ENCODE data around the gene PXDC1.
"Not testable (repeated sequence)": the region's sequence is repeated elsewhere in the genome, so short reads cannot be mapped to it uniquely, and the experiment has no call there.

Gene PXDC1

GRCh38 chr6:3784423-3784822 lies 32.9 kb upstream of the PXDC1 start:
- in situ Hi-C loops (cut with HindIII; ENCODE audit: low sequenced_read_pairs), result no loop called here

DNA sequence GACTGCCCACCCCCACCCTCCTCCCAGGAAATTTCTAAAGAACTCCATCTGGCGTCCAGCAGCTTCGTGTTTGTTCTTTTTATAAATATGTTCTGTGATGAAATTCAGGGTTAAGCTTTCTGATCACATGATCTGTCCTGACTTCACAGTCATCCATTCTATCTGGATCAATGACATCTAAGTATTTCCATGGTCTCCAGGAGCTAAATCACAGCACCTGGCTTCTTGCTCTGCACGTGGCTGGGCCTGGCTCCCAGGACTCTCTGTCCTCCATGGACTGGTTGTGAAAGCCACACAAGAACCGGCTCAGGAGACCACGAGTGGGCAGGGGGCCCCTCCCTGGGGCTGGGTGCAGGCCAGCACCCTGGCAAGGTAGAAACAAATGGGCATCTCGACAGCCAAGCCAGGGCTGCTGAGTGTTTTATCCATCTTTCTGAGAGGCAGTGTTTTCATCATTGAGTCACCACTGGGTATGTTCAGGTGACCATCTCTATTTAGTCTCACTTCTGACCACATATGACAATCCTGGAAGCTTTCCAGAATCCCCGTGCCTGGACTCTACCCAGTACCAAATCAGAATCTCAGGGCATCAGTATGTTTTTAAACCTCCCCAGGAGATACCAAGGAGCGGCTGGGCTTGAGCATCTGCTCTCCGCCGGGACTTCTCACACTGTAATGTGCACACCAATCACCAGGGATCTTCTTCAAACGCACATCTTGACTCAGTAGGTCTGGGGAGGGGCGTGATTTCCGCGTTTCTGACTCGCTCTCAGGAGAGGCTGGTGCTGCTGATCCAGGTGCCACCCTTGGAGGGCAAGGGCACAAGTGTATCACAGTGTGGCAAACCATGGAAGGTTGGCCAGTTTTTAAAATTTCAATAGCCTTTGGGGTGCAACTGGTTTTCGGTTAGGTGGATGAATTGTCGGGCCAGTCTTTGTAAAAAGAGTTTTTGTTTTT lies 31.6 kb upstream of the PXDC1 start:
- in situ Hi-C loops (cut with HindIII; ENCODE audit: low sequenced_read_pairs), result no loop called here

- in situ Hi-C loops (cut with HindIII; ENCODE audit: low sequenced_read_pairs), result no loop called here
These were observed 30.0 kb upstream of the PXDC1 start for GRCh38 chr6:3781504-3781903.

DNA sequence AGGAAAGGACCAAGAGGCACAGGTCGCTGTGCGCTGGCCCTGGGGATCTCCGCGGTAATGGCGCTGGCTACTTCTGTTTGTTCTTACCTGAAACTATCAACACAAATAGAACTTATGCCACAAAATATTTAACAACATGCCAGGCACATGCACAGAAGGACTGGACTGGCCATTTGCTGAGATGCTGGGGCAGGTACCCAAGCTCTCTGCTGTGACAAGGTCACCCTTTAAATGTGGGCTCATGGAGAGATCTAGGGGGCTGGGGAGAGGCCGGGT lies 28.0 kb upstream of the PXDC1 start:
- in situ Hi-C loops (cut with HindIII; ENCODE audit: low sequenced_read_pairs), result no loop called here

- in situ Hi-C loops (cut with HindIII; ENCODE audit: low sequenced_read_pairs), result no loop called here
These were observed 27.4 kb upstream of the PXDC1 start for GRCh38 chr6:3778701-3779573.

DNA sequence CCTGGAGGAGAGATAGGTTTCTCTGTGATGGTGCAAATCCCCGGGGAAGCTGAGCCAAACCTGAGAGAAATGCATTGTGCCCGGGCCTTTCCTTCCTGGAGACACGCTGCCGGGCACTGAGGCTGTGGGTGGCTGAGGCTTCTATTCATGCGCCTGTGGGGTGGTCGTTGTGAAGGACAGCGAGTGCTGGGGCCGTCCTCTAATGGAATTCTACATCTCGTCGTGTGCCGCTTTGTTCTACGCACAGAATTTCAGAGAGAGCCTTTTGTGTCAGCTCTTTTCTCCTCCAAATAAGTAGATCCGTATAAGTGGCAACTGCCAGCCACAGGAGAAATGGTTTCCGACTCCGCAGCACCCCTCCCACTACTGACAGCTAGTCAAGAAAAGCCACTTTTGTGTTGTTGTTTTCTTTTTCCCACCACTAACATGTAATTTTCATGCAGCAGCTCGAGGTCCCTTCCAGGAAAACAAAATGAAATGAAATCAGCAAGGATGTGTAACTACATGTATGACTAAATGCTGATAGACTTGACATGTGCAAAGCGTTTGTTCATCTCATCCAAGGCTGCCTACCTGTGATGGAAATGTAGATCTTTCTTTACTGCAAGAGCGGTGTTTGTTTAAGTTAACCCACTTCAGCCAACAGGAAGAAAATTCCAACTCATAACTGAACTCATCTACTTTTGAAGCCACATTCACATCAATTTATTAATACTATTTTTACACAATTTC lies 26.4 kb upstream of the PXDC1 start:
- in situ Hi-C loops (cut with HindIII; ENCODE audit: low sequenced_read_pairs), result no loop called here

- in situ Hi-C loops (cut with HindIII; ENCODE audit: low sequenced_read_pairs), result no loop called here
These were observed 25.5 kb upstream of the PXDC1 start for GRCh38 chr6:3776881-3777507.

- in situ Hi-C loops (cut with HindIII; ENCODE audit: low sequenced_read_pairs), result no loop called here
These were observed 24.3 kb upstream of the PXDC1 start for GRCh38 chr6:3775847-3776246.

DNA sequence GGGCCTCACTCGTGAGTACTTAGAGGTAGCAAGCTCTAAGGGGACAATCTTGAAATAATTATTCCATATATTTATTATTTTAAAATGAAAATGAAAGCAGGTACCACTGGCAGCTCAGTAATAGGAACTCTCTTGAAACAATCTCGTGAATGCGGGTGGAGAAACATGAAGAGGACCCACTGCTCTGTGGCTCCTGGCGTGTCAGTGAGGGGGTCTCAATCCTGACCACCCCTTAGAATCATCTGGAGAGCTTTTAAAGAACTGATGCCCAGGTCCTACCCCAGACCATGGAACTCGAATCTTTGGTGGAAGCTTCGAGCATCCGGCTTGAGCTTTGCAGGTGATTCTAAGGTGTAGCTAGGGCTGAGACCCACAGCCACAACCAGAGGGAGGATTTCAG lies 23.9 kb upstream of the PXDC1 start:
- in situ Hi-C loops (cut with HindIII; ENCODE audit: low sequenced_read_pairs), result no loop called here

DNA sequence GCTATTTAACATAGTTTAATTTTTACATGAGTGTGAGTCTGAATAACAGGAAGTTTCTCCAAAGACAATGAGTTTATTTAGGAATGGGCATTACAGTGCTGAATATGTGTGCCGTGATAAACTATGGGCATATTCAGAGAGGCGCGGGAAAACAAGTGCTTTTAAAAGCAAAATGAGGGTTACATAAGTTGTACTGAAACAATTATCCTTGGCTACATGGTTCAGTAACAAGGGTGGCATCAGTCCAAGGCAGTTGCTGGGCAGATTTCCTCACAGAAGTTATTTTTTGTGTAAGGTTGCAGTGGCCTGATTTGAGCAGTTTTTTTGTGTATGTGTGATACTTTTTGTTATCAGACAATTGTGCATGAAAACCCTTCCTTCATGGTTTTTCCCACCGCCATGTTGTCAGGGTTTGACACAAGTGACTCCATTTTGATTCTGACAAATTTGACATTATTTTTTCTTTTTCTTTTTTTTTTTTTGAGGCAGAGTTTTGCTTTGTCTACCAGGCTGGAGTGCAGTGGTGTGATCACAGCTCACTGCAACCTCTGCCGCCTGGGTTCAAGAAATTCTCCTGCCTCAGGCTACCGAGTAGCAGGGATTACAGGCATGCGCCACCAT lies 22.3 kb upstream of the PXDC1 start:
- in situ Hi-C loops (cut with HindIII; ENCODE audit: low sequenced_read_pairs), result no loop called here

DNA sequence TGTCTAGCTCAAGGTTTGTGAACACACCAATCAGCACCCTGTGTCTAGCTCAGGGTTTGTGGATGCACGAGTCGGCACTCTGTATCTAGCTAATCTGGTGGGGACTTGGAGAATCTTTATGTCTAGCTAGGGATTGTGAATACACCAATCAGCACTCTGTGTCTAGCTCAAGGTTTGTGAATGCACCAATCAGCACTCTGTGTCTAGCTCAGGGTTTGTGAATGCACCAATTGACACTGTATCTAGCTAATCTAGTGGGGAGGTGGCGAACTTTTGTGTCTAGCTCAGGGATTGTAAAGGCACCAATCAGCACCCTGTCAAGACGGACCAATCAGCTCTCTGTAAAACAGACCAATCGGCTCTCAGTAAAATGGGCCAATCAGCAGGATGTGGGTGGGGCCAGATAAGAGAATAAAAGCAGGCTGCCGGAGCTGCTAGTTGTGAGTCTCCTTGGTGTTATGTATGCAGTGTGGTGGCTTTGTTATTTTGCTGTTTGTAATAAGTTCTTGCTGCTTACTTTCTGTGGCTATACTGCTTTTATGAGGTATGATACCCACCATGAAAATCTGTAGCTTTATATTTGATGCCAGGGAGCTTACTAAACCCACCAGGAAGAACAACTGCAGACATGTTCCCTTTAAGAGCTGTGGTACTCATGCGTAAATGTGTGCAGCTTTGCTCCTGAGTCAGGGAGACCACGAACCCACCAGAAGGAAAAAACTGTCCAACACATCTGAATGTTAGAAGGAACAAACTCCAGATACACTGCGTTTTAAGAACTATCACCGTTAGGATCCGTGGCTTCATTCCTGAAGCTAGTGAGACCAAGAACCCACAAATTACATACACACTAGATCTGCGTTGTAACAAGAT lies 20.9 kb upstream of the PXDC1 start:
- in situ Hi-C loops (cut with HindIII; ENCODE audit: low sequenced_read_pairs), result not testable (repeated sequence)

- in situ Hi-C loops (cut with HindIII; ENCODE audit: low sequenced_read_pairs), result no loop called here
These were observed 20.0 kb upstream of the PXDC1 start for GRCh38 chr6:3771407-3772011.

DNA sequence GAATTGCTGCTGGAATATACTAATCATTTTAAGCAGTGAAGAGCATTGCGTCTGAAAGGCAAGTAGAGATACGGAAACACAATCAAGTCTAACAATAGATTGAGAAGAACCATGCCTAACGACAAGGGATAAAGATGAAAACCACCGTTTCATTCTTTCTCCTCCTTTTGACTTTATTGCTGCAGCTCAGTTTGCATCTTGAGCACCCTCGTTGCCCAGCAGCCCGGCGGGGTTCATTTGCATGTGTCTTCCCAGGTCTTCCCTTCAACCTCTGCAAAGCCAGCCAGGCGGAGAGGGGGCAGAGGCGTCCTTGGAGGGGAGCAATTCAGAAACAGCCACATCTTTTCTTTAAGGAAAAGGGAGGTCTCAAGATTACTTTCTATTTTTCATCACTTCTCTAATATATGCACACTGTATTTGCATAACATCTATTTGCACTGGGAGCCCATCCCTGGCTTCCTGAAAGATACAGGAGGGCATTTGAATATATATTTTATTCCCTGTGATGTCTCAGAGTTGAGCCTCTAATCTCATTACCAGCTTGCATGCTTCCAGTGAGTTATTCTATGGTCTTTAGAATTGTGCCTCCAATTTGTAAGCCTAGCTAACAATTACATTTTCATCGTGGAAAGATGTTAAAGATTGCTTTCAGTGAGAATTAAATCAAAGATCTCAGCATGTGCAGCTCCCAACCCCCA lies 18.7 kb upstream of the PXDC1 start:
- in situ Hi-C loops (cut with HindIII; ENCODE audit: low sequenced_read_pairs), result no loop called here

- in situ Hi-C loops (cut with HindIII; ENCODE audit: low sequenced_read_pairs), result no loop called here
These were observed 18.1 kb upstream of the PXDC1 start for GRCh38 chr6:3769610-3770009.

DNA sequence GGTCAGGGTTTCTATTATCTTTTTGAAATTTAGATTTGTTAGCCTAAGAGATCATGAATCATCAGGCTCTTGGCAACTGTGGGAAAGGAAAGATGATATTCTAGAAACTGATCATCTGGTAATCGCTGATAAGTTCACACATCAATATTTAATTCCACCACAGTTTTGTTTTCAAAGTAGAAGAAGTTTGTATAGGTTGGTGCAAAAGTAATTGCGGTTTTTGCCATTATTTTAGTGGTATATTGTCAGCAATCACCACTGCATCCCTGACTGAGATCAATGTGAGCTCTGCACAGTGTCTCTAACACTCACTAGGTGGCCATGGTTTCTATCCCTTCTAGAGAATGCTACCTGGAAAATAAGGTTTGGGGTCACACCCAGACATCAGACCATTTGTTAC lies 17.0 kb upstream of the PXDC1 start:
- in situ Hi-C loops (cut with HindIII; ENCODE audit: low sequenced_read_pairs), result no loop called here

GRCh38 chr6:3767483-3767882 lies 16.0 kb upstream of the PXDC1 start:
- in situ Hi-C loops (cut with HindIII; ENCODE audit: low sequenced_read_pairs), result not testable (repeated sequence)

DNA sequence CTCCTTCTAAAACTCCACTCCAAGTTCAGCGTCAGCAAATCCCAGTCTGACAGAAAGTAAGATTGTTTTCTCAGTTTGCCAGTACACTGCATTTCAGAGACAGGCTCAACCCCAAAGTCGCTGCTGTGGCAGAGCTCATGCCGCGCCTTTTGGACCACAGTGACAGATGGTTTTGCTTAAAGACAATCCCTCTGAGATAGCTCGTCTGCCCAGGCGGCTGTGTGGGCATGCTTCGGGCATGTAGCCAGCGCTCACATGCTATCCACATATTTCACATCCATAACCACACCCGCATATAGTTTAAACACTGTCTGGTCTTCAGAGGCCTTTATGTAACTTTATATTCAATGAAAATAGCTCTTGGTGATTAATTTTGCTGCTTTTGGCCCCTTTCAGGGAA lies 14.7 kb upstream of the PXDC1 start:
- in situ Hi-C loops (cut with HindIII; ENCODE audit: low sequenced_read_pairs), result no loop called here

DNA sequence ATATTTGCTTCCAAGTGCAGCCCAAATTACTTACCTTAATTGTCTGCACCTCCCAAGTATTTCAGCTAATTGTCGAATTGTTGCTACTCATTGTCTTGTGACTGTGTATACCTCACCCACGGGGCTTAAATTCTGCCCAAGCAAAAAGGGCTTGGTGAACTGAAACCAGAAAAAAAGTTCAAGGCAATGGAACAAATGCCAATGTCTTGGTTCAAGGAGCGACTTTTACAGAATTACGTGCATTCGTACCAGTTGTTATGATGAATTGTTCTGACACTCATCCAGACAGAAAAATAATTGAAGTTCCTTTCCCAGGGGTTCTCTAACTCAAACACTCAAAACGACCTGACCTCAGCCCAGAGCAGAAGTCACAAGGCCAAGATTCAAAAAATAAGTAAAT lies 13.9 kb upstream of the PXDC1 start:
- in situ Hi-C loops (cut with HindIII; ENCODE audit: low sequenced_read_pairs), result no loop called here
